ENCODE measurements around the gene DPH5. TPM values are rescaled to one million over a fixed set of nuclear protein-coding genes. Genes with fewer than 3 reads are reported as not detected.
"Not testable (repeated sequence)": the region's sequence is repeated elsewhere in the genome, so short reads cannot be mapped to it uniquely, and the experiment has no call there.

The DPH5 gene
- total RNA-seq, 1 donor from 2014 or later: 18.4 TPM

DNA sequence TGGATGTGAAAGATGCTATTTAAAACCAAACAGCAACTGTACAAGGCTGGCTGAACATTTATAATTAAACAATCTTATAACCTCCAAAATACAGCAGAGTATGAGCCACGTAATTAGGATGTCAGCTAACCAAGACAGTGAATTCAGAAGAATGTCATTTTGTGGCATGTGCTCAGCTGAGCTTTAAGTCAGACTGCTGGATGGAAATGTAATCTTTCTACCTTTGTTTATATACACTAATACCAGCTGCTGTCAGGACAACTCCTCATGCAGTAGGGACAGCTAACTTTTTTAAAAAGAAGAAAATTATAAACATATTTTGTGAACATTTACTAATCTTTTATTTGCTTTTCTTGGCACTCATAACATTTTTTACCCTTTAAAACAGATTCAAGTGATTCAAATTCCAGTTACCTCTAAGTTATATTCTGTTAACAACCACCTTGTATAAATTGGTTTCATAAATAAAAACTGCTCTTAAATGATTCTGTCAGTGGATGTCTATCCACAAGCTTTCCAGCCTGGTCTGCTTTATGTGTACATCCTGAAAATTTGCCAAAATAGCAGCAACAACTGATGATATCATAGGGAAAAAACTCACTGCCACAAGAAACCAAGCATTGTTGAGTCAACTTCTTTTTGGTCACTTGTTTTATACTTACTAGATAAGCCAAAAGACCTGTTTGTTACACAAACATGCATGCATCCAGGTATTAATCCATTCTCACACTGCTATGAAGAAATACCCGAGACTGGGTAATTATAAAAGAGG is 36.1 kb downstream of the DPH5 start:
- DNase-seq (ENCODE audit: low spot score) (no peak), ATAC-seq (no peak)

DNA sequence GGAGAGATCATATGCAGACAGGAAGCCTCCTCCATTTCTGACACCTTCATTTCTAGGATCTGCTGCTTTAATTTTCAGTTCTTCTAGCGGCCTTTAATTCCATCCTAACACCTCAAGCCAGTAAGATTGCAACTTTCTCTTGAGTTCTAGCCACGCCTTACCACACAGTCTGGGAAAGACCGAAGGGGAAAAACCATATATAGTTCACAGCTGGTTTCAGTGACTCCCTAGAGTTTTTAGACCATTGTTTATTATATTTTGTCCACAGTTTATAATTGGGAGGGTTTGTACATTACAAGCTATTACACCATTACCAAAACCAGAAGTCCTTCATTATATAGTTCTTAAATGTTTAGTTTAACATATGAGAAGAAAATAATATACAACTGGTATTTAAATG is 37.5 kb downstream of the DPH5 start:
- no peak for ATAC-seq
- no peak for DNase-seq (ENCODE audit: low spot score)

GRCh38 chr1:100982793-100983192 is 42.8 kb downstream of the DPH5 start:
- no peak for DNase-seq (ENCODE audit: low spot score)
- ATAC-seq: no peak

DNA sequence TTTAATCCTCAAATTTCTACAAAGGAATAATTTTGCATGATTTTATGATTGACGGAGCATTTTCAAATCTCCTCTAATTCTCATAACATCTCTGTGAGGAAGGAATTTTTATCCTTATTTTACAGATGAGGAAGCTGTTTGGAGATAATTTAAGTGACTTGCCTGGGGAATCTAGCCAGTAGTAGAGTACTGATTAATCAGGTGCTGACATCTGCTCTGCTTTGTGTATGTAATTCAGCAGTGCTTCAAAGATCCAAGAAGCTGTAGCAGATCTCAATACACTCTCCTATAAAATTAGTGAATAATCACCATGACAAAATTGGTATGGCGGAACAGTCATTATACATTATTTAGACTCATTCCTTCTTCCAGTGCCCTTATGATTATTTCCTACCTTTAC is 46.0 kb downstream of the DPH5 start:
- DNase-seq (ENCODE audit: low spot score) (no peak), ATAC-seq (no peak)

DNA sequence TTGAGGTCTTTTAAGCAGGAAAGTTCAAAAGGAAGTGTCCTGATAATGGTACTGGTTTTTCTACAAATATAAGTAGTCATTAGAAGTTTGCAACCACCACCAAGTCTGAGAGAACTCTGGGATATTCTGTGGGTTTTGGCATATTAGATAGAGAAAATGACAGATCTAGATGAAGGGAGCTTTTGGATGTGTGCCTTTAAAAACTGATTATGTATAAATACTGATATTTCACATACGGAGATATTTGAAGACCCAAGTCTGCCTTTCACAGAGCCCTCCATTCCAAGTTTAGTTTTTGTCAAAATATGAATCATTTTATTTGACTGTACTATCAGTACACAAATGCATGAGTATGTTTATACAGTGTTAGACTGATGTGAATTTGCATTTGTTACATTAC is 48.6 kb downstream of the DPH5 start:
- ATAC-seq (no peak), DNase-seq (ENCODE audit: low spot score) (no peak)

- DNase-seq (ENCODE audit: low spot score) (no peak), ATAC-seq (no peak)
Measured at GRCh38 chr1:100972185-100972584, 53.4 kb downstream of the DPH5 start.

- no peak for ATAC-seq
- no peak for DNase-seq (ENCODE audit: low spot score)
Measured at GRCh38 chr1:100971021-100971420, 54.6 kb downstream of the DPH5 start.

DNA sequence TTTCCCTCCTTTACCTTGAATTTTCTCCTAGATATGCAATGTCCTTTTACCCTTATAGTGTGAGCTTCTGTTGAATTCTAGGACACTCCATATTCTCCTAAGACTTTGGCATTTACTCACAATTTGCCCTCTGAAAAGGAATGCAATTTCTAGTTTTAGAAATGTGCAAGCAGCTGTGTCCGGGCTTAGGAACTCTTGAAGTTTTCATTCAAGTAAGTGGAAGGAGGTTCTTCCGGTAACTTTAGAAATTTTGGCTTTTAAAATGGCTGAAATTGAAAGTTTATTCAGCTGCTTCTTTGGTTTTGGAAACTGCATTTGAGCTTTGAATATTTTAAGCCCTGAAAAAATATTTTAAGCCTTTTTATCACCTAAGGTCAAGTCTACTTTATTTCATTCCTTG is 56.3 kb downstream of the DPH5 start:
- no peak for DNase-seq (ENCODE audit: low spot score)
- ATAC-seq: no peak

- no peak for DNase-seq (ENCODE audit: low spot score)
- no peak for ATAC-seq
Measured at GRCh38 chr1:100968621-100969020, 57.0 kb downstream of the DPH5 start.

GRCh38 chr1:100960098-100960497 is 65.5 kb downstream of the DPH5 start:
- ATAC-seq (no peak), DNase-seq (ENCODE audit: low spot score) (no peak)

- DNase-seq (ENCODE audit: low spot score): no peak
- ATAC-seq: no peak
Measured at GRCh38 chr1:100959502-100960060, 66.0 kb downstream of the DPH5 start.

- DNase-seq (ENCODE audit: low spot score) (no peak), ATAC-seq (no peak)
Measured at GRCh38 chr1:100955322-100955721, 70.3 kb downstream of the DPH5 start.

DNA sequence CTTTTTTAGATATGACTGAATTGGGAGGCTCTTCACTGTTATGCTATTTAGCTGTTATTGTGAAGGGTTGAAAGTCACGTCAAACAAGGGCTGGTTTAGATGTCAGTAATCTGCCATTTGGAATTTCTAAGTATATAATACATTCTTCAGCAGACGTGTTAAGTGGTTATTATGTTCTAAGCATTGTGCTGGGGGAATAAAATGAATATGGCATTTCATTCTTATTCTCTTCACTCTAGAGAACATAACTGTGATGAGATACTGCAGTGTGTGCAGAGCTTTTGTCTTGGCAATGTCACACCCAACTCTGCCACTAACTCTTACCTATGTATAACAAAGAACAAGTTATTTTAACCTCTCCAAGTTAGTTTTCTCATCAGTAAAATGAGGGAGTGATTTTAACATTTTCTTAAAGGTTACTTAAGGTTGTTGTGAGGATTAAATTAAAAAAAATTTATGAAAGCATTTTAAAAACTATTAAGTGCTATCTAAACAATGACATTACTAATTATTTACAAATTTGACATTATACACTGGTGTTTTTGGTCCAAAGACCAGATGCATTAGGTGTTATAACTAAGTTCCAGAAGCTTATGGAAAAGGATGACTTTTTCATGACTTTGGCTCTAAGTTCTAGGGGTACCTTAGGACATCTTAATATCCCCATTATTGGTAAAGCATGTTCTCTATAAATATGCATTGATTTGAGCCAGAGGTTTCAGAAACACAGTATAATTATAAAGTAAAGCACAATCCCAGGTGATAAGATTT is 71.4 kb downstream of the DPH5 start:
- no peak for DNase-seq (ENCODE audit: low spot score)
- no peak for ATAC-seq

- not testable (repeated sequence) for DNase-seq (ENCODE audit: low spot score); ATAC-seq
Measured at GRCh38 chr1:100952970-100953369, 72.6 kb downstream of the DPH5 start.

DNA sequence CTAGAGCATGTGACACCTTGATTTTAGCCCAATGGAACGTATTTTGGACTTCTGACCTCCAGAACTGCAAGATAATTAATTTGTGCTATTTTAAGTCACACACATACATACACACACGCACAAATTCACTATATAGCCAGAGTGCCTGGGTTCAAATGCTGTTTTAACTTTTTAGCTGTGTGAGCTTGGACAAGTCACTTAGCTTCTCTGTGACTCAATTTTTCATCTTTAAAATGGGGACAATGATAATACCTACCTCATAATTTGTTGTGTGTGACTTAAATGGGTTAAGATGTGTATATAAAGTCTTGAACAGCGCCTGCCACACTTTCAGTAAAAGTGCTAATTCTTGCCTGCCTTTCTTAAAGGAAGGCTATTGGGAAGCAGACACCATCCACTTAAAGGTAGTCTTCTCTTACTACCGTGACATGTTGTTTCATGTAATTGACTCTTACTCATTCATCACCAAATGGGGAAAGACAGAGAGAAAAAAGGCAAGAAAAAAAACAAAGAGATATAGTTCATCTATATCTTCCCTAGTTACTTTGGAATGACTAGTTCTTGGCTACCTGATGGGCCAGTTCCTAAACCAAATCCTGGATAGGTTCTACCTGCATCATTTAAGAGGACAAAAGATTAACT is 73.4 kb downstream of the DPH5 start:
- no peak for ATAC-seq
- DNase-seq (ENCODE audit: low spot score): no peak

DNA sequence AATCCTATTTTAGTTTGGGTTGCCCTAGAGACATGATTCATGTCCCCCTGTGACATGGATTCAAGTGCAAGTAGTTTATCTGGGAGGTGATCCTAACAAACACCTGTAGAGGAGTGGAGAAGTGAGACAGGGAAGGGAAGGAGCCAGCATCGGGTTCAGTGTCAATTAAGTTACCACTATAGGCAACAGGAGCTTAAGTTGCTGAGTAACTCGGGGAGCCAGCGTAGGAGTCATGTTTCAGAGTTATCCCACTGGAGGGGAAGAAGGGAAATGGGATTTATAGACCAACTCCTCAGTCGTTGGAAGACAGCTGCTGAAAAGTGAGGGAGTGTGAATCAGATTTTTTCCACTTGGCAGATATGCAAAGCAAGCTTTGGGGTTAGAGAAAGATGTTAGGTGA is 74.8 kb downstream of the DPH5 start:
- no peak for ATAC-seq

GRCh38 chr1:100950337-100950736 is 75.2 kb downstream of the DPH5 start:
- DNase-seq (ENCODE audit: low spot score) (no peak), ATAC-seq (no peak)

More for the DNA sequence above, 74.8 kb downstream of the DPH5 start:
- no peak for DNase-seq (ENCODE audit: low spot score)

GRCh38 chr1:100949515-100950158 is 75.9 kb downstream of the DPH5 start:
- peak; percentile 83 for ATAC-seq
- peak; percentile 66 for DNase-seq (ENCODE audit: low spot score)

DNA sequence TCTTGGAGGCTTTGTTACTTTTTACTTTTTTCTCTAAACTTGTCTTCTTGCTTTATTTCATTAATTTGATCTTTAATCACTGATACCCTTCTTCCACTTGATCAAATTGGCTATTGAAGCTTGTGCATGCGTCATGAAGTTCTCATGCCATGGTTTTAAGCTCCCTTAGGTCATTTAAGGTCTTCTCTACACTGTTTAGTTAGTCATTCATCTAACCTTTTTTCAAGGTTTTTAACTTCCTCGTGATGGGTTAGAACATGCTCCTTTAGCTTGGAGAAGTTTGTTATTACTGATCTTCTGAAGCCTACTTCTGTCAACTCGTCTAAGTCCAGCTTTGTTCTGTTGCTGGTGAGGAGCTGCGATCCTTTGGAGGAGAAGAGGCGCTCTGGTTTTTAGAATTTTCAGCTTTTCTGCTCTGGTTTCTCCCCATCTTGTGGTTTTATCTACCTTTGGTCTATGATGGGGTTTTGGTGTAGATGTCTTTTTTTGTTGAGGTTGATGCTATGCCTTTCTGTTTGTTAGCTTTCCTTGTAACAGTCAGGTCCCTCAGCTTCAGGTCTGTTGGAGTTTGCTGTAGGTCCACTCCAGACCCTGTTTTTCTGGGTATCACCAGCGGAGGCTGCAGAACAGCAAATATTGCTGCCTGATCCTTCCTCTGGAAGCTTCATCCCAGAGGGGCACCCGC is 76.7 kb downstream of the DPH5 start:
- ATAC-seq; DNase-seq (ENCODE audit: low spot score): not testable (repeated sequence)

GRCh38 chr1:100947816-100948215 is 77.8 kb downstream of the DPH5 start:
- not testable (repeated sequence) for ATAC-seq; DNase-seq (ENCODE audit: low spot score)
